Prostate gland (tissue), 2 donors: ENCODE data around the gene KNOP1.

Experiments
- POLR2A ChIP-seq: fragments of 450-650 bp; IDR thresholded peaks from one replicate; pipeline ENCODE4 v1.6.1; 2016; ENCODE audit warnings: antibody characterized with exemption, mild to moderate bottlenecking
- POLR2AphosphoS5 ChIP-seq: sonication (generic); formaldehyde crosslinking; IDR thresholded peaks from one replicate; pipeline ENCODE4 v1.6.1; 2017; ENCODE audit warnings: antibody characterized with exemption
- TF ChIP-seq, protein P1 (sequence below), 4 experiments: fragments of 200-600 bp in 2 of 4; fragments of 450-650 bp in 2 of 4; sonication (generic) in 2 of 4; IDR thresholded peaks; 1 replicate in 3 of 4; 2 replicates in 1 of 4; pipeline ENCODE4 v1.5.1; 2016 to 2019; ENCODE audit warnings: antibody characterized with exemption in 4 of 4, mild to moderate bottlenecking in 2 of 4, moderate library complexity in 2 of 4

DNA sequence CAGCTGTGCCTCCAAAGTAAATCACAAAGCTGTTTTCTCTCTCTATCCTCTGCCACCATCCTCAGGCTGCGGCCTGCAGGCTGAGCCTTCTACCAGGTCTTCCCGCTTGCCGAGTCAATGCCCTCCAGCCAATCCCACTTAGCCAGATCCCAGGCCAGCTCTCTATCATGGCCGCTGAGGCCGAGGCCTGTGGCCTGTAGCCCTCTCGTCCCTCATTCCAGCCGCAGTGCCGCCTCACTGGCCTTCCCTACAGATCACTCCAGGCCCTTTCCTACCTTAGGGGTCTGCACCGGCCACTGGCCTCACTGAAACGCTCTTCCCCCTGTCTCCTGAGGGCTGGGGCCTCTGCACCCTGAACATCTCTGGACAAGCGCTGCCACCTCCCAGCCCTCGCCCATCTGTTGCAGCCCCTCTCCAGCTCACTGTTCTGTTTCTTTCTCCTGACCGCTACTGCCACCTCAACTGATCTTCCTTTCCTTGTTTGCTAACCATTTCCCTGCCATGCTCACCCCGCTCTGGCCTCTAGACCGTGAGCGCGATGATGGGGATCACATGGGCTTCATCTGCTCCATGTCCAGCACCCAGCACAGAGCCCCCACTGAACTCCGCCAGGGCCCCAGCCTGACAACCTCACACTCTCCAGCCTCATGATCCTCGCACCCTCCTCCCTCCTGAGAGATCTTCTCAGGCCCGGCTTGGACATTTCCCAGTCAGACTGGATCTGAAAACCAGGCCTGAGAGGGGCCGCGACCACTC is 8.5 kb downstream of the KNOP1 start:
- TF ChIP-seq, protein P1, sequence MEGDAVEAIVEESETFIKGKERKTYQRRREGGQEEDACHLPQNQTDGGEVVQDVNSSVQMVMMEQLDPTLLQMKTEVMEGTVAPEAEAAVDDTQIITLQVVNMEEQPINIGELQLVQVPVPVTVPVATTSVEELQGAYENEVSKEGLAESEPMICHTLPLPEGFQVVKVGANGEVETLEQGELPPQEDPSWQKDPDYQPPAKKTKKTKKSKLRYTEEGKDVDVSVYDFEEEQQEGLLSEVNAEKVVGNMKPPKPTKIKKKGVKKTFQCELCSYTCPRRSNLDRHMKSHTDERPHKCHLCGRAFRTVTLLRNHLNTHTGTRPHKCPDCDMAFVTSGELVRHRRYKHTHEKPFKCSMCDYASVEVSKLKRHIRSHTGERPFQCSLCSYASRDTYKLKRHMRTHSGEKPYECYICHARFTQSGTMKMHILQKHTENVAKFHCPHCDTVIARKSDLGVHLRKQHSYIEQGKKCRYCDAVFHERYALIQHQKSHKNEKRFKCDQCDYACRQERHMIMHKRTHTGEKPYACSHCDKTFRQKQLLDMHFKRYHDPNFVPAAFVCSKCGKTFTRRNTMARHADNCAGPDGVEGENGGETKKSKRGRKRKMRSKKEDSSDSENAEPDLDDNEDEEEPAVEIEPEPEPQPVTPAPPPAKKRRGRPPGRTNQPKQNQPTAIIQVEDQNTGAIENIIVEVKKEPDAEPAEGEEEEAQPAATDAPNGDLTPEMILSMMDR (IDR thresholded peaks at IDR 0.05), result no peak
- no peak for TF ChIP-seq POLR2AphosphoS5
- TF ChIP-seq POLR2A, result no peak
